Kidney glomerular epithelial cell (primary cell): ENCODE data around the gene CHL1.

ENCODE experiments used
- DNase-seq: peaks from one replicate; lab custom pipeline; 2025; lab: John Stamatoyannopoulos, UW

Gene CHL1

GRCh38 chr3:284322-284721 is 87.8 kb downstream of the CHL1 start:
- no peak for DNase-seq

GRCh38 chr3:288417-288816 is 91.9 kb downstream of the CHL1 start:
- no peak for DNase-seq

- no peak for DNase-seq
Measured at GRCh38 chr3:291028-291427, 94.5 kb downstream of the CHL1 start.

GRCh38 chr3:291646-292436 is 95.3 kb downstream of the CHL1 start:
- DNase-seq, result no peak

- DNase-seq, result no peak
Measured at GRCh38 chr3:294096-294495, 97.5 kb downstream of the CHL1 start.

GRCh38 chr3:294581-294980 is 98.0 kb downstream of the CHL1 start:
- no peak for DNase-seq

GRCh38 chr3:295166-295565 is 98.6 kb downstream of the CHL1 start:
- DNase-seq, result no peak

- no peak for DNase-seq
Measured at GRCh38 chr3:297585-297984, 101.0 kb downstream of the CHL1 start.

GRCh38 chr3:299590-300301 is 103.2 kb downstream of the CHL1 start:
- DNase-seq, result no peak

GRCh38 chr3:307182-307581 is 110.6 kb downstream of the CHL1 start:
- DNase-seq, result no peak

GRCh38 chr3:308597-309321 is 112.2 kb downstream of the CHL1 start:
- no peak for DNase-seq

GRCh38 chr3:312160-312733 is 115.7 kb downstream of the CHL1 start:
- DNase-seq, result no peak

GRCh38 chr3:312911-313310 is 116.3 kb downstream of the CHL1 start:
- no peak for DNase-seq

GRCh38 chr3:317012-317411 is 120.4 kb downstream of the CHL1 start:
- no peak for DNase-seq

- DNase-seq, result no peak
Measured at GRCh38 chr3:318903-319302, 122.3 kb downstream of the CHL1 start.

- no peak for DNase-seq
Measured at GRCh38 chr3:324423-324822, 127.9 kb downstream of the CHL1 start.

- no peak for DNase-seq
Measured at GRCh38 chr3:325495-325894, 128.9 kb downstream of the CHL1 start.

- DNase-seq, result no peak
Measured at GRCh38 chr3:330494-331115, 134.0 kb downstream of the CHL1 start.

- no peak for DNase-seq
Measured at GRCh38 chr3:331881-332280, 135.3 kb downstream of the CHL1 start.

- DNase-seq, result no peak
Measured at GRCh38 chr3:332701-333100, 136.1 kb downstream of the CHL1 start.

GRCh38 chr3:335240-335639 is 138.7 kb downstream of the CHL1 start:
- DNase-seq, result no peak

GRCh38 chr3:339351-339750 is 142.8 kb downstream of the CHL1 start:
- no peak for DNase-seq
